ENCODE data around the gene AKT1.

DNA sequence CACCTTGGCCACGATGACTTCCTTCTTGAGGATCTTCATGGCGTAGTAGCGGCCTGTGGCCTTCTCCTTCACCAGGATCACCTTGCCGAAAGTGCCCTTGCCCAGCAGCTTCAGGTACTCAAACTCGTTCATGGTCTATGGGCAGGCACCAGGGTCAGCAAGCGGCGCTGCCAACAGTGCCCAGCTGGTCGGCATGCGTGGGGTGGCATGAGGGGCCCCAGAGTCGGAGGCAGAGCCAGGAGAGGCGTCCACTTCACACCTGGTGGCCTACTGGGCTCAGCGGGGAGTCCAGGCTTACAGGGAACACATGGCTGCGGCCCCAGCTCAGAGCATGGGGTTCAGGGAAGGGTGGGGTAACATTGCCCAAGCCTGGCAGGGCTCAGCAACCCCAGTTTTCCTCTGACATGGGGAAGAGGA is 20.5 kb downstream of the AKT1 start:
- TF ChIP-seq, protein P1, sequence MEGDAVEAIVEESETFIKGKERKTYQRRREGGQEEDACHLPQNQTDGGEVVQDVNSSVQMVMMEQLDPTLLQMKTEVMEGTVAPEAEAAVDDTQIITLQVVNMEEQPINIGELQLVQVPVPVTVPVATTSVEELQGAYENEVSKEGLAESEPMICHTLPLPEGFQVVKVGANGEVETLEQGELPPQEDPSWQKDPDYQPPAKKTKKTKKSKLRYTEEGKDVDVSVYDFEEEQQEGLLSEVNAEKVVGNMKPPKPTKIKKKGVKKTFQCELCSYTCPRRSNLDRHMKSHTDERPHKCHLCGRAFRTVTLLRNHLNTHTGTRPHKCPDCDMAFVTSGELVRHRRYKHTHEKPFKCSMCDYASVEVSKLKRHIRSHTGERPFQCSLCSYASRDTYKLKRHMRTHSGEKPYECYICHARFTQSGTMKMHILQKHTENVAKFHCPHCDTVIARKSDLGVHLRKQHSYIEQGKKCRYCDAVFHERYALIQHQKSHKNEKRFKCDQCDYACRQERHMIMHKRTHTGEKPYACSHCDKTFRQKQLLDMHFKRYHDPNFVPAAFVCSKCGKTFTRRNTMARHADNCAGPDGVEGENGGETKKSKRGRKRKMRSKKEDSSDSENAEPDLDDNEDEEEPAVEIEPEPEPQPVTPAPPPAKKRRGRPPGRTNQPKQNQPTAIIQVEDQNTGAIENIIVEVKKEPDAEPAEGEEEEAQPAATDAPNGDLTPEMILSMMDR (IDR thresholded peaks at IDR 0.05) = no peak
- no peak for TF ChIP-seq POLR2A (IDR thresholded peaks at IDR 0.05)
